ENCODE results near the gene TRIM9. TPM values are rescaled to one million over a fixed set of nuclear protein-coding genes. Genes with fewer than 3 reads are reported as not detected.

The TRIM9 gene
- total RNA-seq, 2 donors from 2014 or later = 0.78 to 9.2 TPM

GRCh38 chr14:51082349-51082748 lies 12.6 kb downstream of the TRIM9 start:
- Histone ChIP-seq H3K4me3 (no peak overlapping the region), H3K4me1 (no peaks in the 10 kb centered on the region), H3K36me3 (replicated peaks in 1 of 2; ENCODE audit: insufficient read depth in 1 of 2, low read depth in 2 of 2) (no peaks in the 10 kb centered on the region), H3K27me3 (no peaks in the 10 kb centered on the region), H3K9me3 (no peaks in the 10 kb centered on the region), H3K27ac (no peak overlapping the region)
- WGBS, 2 donors = 78 to 88% methylated on average over 1 of the region's 1 CpG
- DNase-seq = no peak
- intact Hi-C loops (cut with DNase I) = no loop called here
- no peak for ATAC-seq
- TF ChIP-seq CTCF (IDR thresholded peaks at IDR 0.05) = no peak
- TF ChIP-seq POLR2A (IDR thresholded peaks at IDR 0.05) = no peak

DNA sequence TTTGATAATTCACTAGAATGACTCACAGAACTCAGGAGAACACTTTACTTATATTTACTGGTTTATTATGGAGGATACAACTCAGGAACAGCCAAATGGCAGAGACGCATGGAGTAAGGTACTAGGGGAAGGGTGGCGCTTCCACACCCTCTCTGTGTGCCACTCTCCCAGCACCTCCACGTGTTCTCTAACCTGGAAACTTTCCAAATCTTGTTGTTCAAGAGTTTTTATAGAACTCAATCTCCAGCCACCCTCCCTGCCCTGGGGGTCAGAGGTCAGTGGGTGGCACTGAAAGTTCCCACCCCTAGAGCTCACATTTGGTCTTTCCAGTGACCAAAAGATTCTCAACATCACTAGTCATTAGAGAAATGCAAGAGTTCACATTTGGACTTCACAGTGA lies 13.2 kb downstream of the TRIM9 start:
- Histone ChIP-seq H3K27me3 (no peaks in the 10 kb centered on the region), H3K4me3 (no peak overlapping the region), H3K4me1 (no peaks in the 10 kb centered on the region), H3K9me3 (no peaks in the 10 kb centered on the region), H3K36me3 (replicated peaks in 1 of 2; ENCODE audit: insufficient read depth in 1 of 2, low read depth in 2 of 2) (no peaks in the 10 kb centered on the region), H3K27ac (no peak overlapping the region)
- intact Hi-C loops (cut with DNase I) = no loop called here
- DNase-seq (no peak), ATAC-seq (no peak)
- TF ChIP-seq POLR2A (IDR thresholded peaks at IDR 0.05) (no peak), CTCF (IDR thresholded peaks at IDR 0.05) (no peak)
- 58 to 69% methylated on average over 3 of the region's 3 CpGs for WGBS, 2 donors

DNA sequence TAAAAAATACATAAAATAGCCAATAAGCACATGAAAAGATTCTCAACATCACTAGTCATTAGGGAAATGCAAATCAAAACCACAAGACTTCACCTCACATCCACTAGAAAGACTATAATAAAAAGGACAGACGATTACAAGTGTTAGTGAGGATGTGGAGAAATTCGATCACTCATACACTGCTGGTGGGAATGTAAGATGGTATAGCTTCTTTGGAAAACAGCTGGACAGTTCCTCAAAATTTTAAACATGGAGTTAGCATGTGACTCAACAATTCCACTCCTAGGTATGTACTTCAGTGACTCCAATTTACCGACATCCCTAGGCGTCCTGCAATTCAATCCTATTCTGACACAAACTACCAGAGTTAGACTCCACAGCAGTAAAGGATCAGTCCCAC lies 13.7 kb downstream of the TRIM9 start:
- Histone ChIP-seq H3K4me1 (no peaks in the 10 kb centered on the region), H3K27me3 (no peaks in the 10 kb centered on the region), H3K9me3 (no peaks in the 10 kb centered on the region), H3K36me3 (replicated peaks in 1 of 2; ENCODE audit: insufficient read depth in 1 of 2, low read depth in 2 of 2) (no peaks in the 10 kb centered on the region), H3K27ac (no peak overlapping the region), H3K4me3 (no peak overlapping the region)
- 72% methylated on average over 4 of the region's 4 CpGs for WGBS, 2 donors
- TF ChIP-seq CTCF (IDR thresholded peaks at IDR 0.05) (no peak), POLR2A (IDR thresholded peaks at IDR 0.05) (no peak)
- no peak for DNase-seq
- intact Hi-C loops (cut with DNase I) = no loop called here
- no peak for ATAC-seq

GRCh38 chr14:51080645-51081044 lies 14.3 kb downstream of the TRIM9 start:
- H3K4me3 ChIP-seq = no peak overlapping the region
- TF ChIP-seq CTCF (IDR thresholded peaks at IDR 0.05) (no peak), POLR2A (IDR thresholded peaks at IDR 0.05) (no peak)
- no peak overlapping the region for H3K27ac ChIP-seq
- intact Hi-C loops (cut with DNase I) = no loop called here
- H3K4me1 ChIP-seq = no peaks in the 10 kb centered on the region
- H3K36me3 ChIP-seq (replicated peaks in 1 of 2; ENCODE audit: insufficient read depth in 1 of 2, low read depth in 2 of 2) = no peaks in the 10 kb centered on the region
- ATAC-seq (no peak), DNase-seq (no peak)
- no peaks in the 10 kb centered on the region for H3K9me3 ChIP-seq
- no peaks in the 10 kb centered on the region for H3K27me3 ChIP-seq
- WGBS, 2 donors = 27 to 29% methylated on average over 3 of the region's 3 CpGs

DNA sequence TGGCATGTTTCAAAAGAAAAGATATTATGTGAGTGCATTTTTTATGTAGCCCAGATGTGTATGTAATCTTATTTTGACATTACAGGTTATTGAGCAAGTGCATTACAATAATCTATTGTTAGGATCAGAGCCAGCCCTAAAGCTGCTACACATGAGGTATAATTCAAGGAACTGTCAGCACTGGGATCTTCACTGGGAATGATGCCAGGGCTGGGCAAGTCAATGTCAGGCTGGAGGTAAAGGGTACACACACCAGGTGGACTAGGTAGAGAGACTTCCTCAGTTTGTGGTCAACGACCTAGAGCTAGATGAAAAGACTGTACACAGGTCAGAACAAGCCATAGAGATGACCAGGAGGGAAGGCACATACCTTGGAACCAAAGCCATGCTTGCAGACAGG lies 15.4 kb downstream of the TRIM9 start:
- intact Hi-C loops (cut with DNase I) = no loop called here
- H3K36me3 ChIP-seq (replicated peaks in 1 of 2; ENCODE audit: insufficient read depth in 1 of 2, low read depth in 2 of 2) = no peaks in the 10 kb centered on the region
- no peak for ATAC-seq
- no peak overlapping the region for H3K4me3 ChIP-seq
- 13 to 22% methylated on average over 1 of the region's 1 CpG for WGBS, 2 donors
- no peaks in the 10 kb centered on the region for H3K9me3 ChIP-seq
- H3K27ac ChIP-seq = no peak overlapping the region
- DNase-seq = no peak
- TF ChIP-seq CTCF (IDR thresholded peaks at IDR 0.05) = no peak
- H3K27me3 ChIP-seq = no peaks in the 10 kb centered on the region
- H3K4me1 ChIP-seq = no peaks in the 10 kb centered on the region
